ENCODE results near the gene AKAP13. TPM values are rescaled to one million over a fixed set of nuclear protein-coding genes. Genes with fewer than 3 reads are reported as not detected.

Gene AKAP13
- polyA plus RNA-seq, 2 of the 4 experiments (the other 2 are of a cell fraction): 20.4 to 28.8 TPM

DNA sequence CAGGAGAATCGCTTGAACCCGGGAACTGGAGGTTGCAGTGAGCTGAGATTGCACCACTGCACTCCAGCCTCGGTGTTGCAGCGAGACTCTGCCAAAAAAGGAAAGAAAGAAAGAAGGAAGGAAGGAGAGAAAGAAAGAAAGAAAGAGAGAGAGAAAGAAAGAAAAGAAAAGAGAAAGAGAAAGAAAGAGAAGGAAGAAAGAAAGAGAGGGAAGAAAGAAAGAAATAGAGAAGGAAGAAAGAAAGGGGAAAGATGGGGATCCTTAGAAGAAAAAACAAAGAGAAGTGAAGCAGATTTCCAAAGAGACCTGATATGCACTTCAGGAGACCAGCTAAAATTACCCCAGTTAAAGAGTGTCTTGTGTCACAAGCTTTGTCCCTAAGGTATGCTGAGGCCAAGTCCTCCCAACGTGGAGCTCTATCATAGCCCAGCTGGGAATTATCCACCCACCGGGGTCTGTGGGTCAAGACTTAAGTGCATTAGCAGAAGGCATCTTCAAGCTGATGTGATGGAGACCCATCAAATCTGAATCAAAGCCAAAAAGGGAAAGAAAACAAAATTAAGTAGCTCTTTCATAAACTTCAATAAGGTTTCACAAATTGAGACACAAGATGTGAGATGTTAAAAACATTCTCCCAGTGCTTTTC, 17.8 kb upstream of the AKAP13 start (continued):
- TF ChIP-seq, protein P1, sequence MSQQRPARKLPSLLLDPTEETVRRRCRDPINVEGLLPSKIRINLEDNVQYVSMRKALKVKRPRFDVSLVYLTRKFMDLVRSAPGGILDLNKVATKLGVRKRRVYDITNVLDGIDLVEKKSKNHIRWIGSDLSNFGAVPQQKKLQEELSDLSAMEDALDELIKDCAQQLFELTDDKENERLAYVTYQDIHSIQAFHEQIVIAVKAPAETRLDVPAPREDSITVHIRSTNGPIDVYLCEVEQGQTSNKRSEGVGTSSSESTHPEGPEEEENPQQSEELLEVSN (IDR thresholded peaks at IDR 0.05; ENCODE audit: borderline replicate concordance, low read depth): no peak
- TF ChIP-seq JUN (IDR thresholded peaks at IDR 0.05) (no peak), ZC3H11A (IDR thresholded peaks at IDR 0.05) (no peak), MAFK (IDR thresholded peaks at IDR 0.05; ENCODE audit: partially characterized antibody) (no peak), ZSCAN20 (CRISPR knock-in tag; IDR thresholded peaks at IDR 0.05) (no peak)
- TF ChIP-seq, protein P2, sequence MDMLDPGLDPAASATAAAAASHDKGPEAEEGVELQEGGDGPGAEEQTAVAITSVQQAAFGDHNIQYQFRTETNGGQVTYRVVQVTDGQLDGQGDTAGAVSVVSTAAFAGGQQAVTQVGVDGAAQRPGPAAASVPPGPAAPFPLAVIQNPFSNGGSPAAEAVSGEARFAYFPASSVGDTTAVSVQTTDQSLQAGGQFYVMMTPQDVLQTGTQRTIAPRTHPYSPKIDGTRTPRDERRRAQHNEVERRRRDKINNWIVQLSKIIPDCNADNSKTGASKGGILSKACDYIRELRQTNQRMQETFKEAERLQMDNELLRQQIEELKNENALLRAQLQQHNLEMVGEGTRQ (IDR thresholded peaks at IDR 0.05): no peak

DNA sequence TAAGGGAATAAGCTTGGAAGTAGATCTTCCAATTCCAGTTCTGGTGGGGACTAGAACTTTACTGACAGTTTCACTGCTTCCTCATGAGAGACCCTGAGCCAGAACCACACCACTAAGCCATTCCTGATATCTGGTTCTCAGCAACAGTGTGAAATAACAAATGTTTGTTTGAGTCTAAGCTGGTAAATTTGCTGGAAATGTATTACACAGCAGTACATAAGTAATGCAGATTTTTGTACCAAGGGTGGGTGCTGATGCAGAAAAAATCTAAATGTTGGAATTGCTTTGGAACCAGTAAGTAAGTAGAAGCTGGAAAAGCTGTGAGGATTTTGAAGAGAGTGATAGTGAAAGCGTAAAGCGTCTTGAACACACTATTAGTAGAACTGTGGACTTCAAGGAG, 14.4 kb upstream of the AKAP13 start:
- CTCF ChIA-PET: interaction anchor here (0.6 to 2.1 kb wide), 8 partner anchors 9 to 80 kb away, joined by 3 to 10 read pairs (median 3); partner anchors contain the start of gene AKAP13
- Histone ChIP-seq H3K4me2 (no peak overlapping the region), H3K4me1 (no peaks in the 10 kb centered on the region), H3K9me3 (no peaks in the 10 kb centered on the region), H3K4me3 (no peak overlapping the region), H3K27ac (no peak overlapping the region)
- peak; percentile 56 for FAIRE-seq
- POLR2A ChIA-PET: no interaction called here
- no peak for ATAC-seq
- WGBS (ENCODE audit: missing lambda C conversion rate): 89% methylated on average over 2 of the region's 2 CpGs
- TF ChIP-seq ZFP36 (IDR thresholded peaks at IDR 0.05; ENCODE audit: borderline replicate concordance, partially characterized antibody) (no peak), GATA3 (IDR thresholded peaks at IDR 0.05; ENCODE audit: borderline replicate concordance) (no peak), RFX5 (IDR thresholded peaks at IDR 0.05) (no peak), CTCF (IDR thresholded peaks at IDR 0.05) (no peak), HDAC2 (IDR thresholded peaks at IDR 0.05) (no peak)
- DNase-seq (ENCODE audit: low read depth in 1 of 2, low spot score in 1 of 2): no peak

DNA sequence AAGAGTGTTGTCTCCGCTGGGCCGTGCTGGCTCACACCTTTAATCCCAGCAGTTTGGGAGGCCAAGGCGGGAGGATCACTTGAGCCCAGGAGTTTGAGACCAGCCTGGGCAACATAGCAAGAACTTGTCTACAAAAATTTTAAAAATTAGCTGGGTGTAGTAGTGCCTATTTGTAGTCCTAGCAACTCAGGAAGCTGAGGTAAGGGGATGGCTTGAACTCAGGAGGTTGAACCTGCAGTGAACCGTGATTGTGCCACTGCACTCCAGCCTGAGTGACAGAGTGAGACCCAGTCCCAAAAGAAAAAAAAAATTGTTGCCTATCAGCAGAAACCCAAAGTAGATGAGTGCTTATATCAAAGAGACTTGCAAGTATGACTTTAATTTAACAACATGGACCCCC, 12.7 kb upstream of the AKAP13 start:
- CTCF ChIA-PET: interaction anchor here (0.7 to 2.2 kb wide), 7 partner anchors 10 to 129 kb away, joined by 3 to 20 read pairs (median 4); no protein-coding TSS in a partner anchor

More for the DNA sequence above, 12.7 kb upstream of the AKAP13 start:
- H3K4me2 ChIP-seq: no peak overlapping the region
- WGBS (ENCODE audit: missing lambda C conversion rate): 89% methylated on average over 4 of the region's 4 CpGs
- TF ChIP-seq HEYL (CRISPR knock-in tag; IDR thresholded peaks at IDR 0.05): no peak
- no peak for TF ChIP-seq JUN (IDR thresholded peaks at IDR 0.05)
- no peak for TF ChIP-seq RARB (CRISPR knock-in tag; IDR thresholded peaks at IDR 0.05)
- TF ChIP-seq ZSCAN20 (CRISPR knock-in tag; IDR thresholded peaks at IDR 0.05): no peak
- no peak for TF ChIP-seq ESRRA (IDR thresholded peaks at IDR 0.05; ENCODE audit: borderline replicate concordance, low read length)
- TF ChIP-seq BCL3 (IDR thresholded peaks at IDR 0.05): no peak
- TF ChIP-seq NR3C1 (IDR thresholded peaks at IDR 0.05): no peak
- TF ChIP-seq SMC3 (IDR thresholded peaks at IDR 0.05): no peak
- no peak for TF ChIP-seq HDAC2 (IDR thresholded peaks at IDR 0.05)
- no peak for TF ChIP-seq FOXS1 (CRISPR knock-in tag; IDR thresholded peaks at IDR 0.05)
- TF ChIP-seq, protein P1 (IDR thresholded peaks at IDR 0.05; ENCODE audit: borderline replicate concordance, low read depth): no peak
- TF ChIP-seq NFE2L2 (conservative IDR thresholded peaks at IDR 0.05; ENCODE audit: low read length): no peak
- no peak for TF ChIP-seq RCOR1 (IDR thresholded peaks at IDR 0.05; ENCODE audit: low read depth, low read length)
- no peak for TF ChIP-seq GATA3 (IDR thresholded peaks at IDR 0.05; ENCODE audit: borderline replicate concordance)
- TF ChIP-seq KDM5A (IDR thresholded peaks at IDR 0.05): no peak
- TF ChIP-seq POLR2A (IDR thresholded peaks at IDR 0.05; ENCODE audit: low read length): no peak
- TF ChIP-seq HOXA7 (CRISPR knock-in tag; IDR thresholded peaks at IDR 0.05): no peak
- no peak for TF ChIP-seq ZFP36 (IDR thresholded peaks at IDR 0.05; ENCODE audit: borderline replicate concordance, partially characterized antibody)
- no peak for ATAC-seq
- DNase-seq (ENCODE audit: low read depth in 1 of 2, low spot score in 1 of 2): no peak
- no peaks in the 10 kb centered on the region for H3K9me3 ChIP-seq
- no peak for FAIRE-seq
- H3K4me1 ChIP-seq: no peaks in the 10 kb centered on the region
- H3K4me3 ChIP-seq: no peak overlapping the region
- no peak overlapping the region for H3K27ac ChIP-seq
- POLR2A ChIA-PET: interaction anchor here (1.5 kb wide), 1 partner anchor 13 kb away, joined by 6 read pairs; the partner anchor contains the start of gene AKAP13
